Spinal cord (tissue), 10 donors: ENCODE measurements around the gene MCIDAS. TPM values are rescaled to one million over a fixed set of nuclear protein-coding genes. Genes with fewer than 3 reads are reported as not detected.

ENCODE experiments used
- DNase-seq, 6 donors: peaks; one replicate each; pipeline versions ENCODE4 v3.0.0 to v3.0.0-alpha.2; 2013 to 2015; ENCODE audit warnings: low spot score in 6 of 6, low read depth in 4 of 6
- H3K27ac ChIP-seq: one replicate; pipeline ENCODE4 v1.5.1; 2013; ENCODE audit warnings: low read depth, low read length, control low read depth
- H3K27me3 ChIP-seq: one replicate; pipeline ENCODE4 v1.6.1; 2013; ENCODE audit warnings: low read length; ENCODE audit not compliant: control insufficient read depth, insufficient read depth
- H3K36me3 ChIP-seq: one replicate; pipeline ENCODE4 v1.6.1; 2013; ENCODE audit warnings: low read length; ENCODE audit not compliant: control insufficient read depth, insufficient read depth
- H3K4me1 ChIP-seq: one replicate; pipeline ENCODE4 v1.6.1; 2013; ENCODE audit warnings: low read length; ENCODE audit not compliant: control insufficient read depth, insufficient read depth
- H3K4me3 ChIP-seq: one replicate; pipeline ENCODE4 v1.5.1; 2013; ENCODE audit warnings: low read depth, low read length, control low read depth
- H3K9me3 ChIP-seq: one replicate; pipeline ENCODE4 v1.6.1; 2013; ENCODE audit warnings: low read length; ENCODE audit not compliant: control insufficient read depth, insufficient read depth
- WGBS: methylation state at CpG from one replicate; pipeline ENCODE4 v1.1.5; 2013; ENCODE audit warnings: missing lambda C conversion rate; ENCODE audit not compliant: insufficient coverage; 5-methylcytosine and 5-hydroxymethylcytosine counted together
- polyA plus RNA-seq, 2 donors: library from polyadenylated mRNA; unstranded; fragments of 120-200 nt; gene quantifications; one replicate each; pipeline ENCODE4 v1.2.1, GENCODE V29; 2013; ENCODE audit not compliant: insufficient read length in 2 of 2
- small RNA-seq: library from RNA; depleted of rRNA; stranded (forward); fragments of <200 nt; gene quantifications from one replicate; pipeline ENCODE3, GENCODE V24; 2014; ENCODE audit warnings: low replicate concordance
- total RNA-seq, 2 donors: library from RNA; depleted of rRNA in 1 of 2; stranded (reverse); fragments of 120-200 nt in 1 of 2; fragments of >200 nt in 1 of 2; gene quantifications; one replicate each; pipeline versions ENCODE4 v1.2.3 to v1.2.4, GENCODE V29; 2013 to 2014
- donor health status: healthy.

MCIDAS gene
- total and polyA plus RNA-seq, 4 donors, result 0.28 TPM; not detected in 3

DNA sequence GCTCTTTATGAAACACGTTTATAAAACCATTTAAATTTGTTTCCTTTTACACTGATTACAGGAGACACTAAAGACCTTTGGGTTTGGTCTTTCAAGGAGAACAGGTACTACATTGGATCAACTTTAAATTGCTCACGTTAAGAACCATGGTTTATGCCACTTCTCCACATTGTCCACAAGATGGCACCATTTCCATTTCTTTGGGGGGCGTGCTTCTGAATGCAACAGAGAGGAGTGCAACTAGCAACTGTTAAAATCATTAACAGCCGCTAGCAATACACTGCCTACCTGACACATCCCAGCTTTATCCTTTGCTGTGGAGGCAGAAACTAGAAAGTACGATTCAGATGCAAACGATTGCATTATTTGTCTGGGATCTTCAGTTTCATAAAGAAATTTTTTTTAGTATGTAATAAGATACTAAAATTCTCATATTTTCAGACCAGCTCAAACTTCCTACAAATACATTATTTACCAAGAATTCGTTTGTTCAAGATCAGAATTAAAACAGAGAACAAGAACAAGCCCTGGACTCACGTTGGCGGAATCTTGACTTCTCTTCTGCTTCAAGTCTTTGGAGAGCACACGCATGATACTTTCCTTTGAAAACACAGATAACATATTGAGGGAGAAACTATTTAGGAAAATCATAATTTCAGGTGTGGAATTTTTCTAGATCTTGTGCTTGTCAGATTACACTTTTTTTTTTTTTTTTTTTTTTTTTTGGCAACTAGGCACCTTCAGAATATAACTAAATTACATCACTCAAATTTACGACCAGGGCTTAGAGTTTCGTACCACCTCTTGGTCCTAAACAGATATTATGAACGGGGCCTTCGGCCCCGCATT lies 54.8 kb downstream of the MCIDAS start:
- no peaks in the 10 kb centered on the region for H3K36me3 ChIP-seq
- H3K9me3 ChIP-seq, result no peaks in the 10 kb centered on the region
- 4% methylated on average over 4 of the region's 15 CpGs for WGBS
- peak in 5 of 6 donors; percentile 61 to 96 (median 75) for DNase-seq
- peak overlapping the region; percentile 39 for H3K4me3 ChIP-seq
- no peak overlapping the region for H3K27ac ChIP-seq
- H3K4me1 ChIP-seq, result peaks cover 20% of the 10 kb centered on the region
- H3K27me3 ChIP-seq, result peaks cover 52% of the 10 kb centered on the region

DNA sequence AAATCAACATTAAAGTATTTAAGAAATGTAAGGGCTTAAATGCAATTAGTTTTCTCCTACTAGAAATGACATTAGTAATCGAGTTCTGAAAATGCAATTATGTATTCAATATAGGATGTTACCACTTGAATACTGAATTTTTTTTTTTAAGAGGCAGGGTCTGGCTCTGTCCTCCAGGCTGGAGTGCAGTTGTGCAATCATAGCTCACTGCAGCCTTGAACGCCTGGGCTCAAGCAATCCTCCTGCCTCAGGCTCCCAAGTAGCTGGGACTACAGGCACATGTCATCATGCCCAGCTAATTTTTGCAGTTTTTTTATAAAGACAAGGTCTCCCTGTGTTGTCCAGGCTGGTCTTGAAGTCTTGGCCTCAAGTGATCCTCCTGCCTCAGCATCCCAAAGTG lies 55.6 kb downstream of the MCIDAS start:
- H3K4me1 ChIP-seq, result peaks cover 17% of the 10 kb centered on the region
- H3K27ac ChIP-seq, result no peak overlapping the region
- no peaks in the 10 kb centered on the region for H3K9me3 ChIP-seq
- H3K27me3 ChIP-seq, result peaks cover 44% of the 10 kb centered on the region
- no peaks in the 10 kb centered on the region for H3K36me3 ChIP-seq
- 22% methylated on average over 1 of the region's 2 CpGs for WGBS
- no peak for DNase-seq
- H3K4me3 ChIP-seq, result no peak overlapping the region

Small RNA genes lying within 50 kb of the gene (small RNA-seq; reads per million reads assigned to genes)
- gene MIR449A (3.9 reads per million, percentile 94 among the genes with 10 or more reads in this experiment), gene MIR449B (0.10 reads per million), gene MIR449C (2.7 reads per million, percentile 92 among the genes with 10 or more reads in this experiment)

Other genes with a start within 250 kb of the MCIDAS start
- 1 to 10 TPM; 1.6 to 3.9 TPM for gene ESM1, start 241.7 kb downstream of the MCIDAS start, total RNA-seq
- gene ESM1, start 241.7 kb downstream of the MCIDAS start, polyA plus RNA-seq, result 1 to 10 TPM; 1.1 to 1.3 TPM
- under 1 TPM in 1 of 2 donors, not detected in 1; 0.40 TPM for gene GZMK, start 203.1 kb downstream of the MCIDAS start, total RNA-seq
- gene GZMK, start 203.1 kb downstream of the MCIDAS start, polyA plus RNA-seq, result not detected
- under 1 TPM; 0.20 to 0.39 TPM for gene GZMA, start 124.7 kb downstream of the MCIDAS start, total RNA-seq
- under 1 TPM in 1 of 2 donors, not detected in 1; 0.24 TPM for gene GZMA, start 124.7 kb downstream of the MCIDAS start, polyA plus RNA-seq
- 10 to 100 TPM; 39.4 to 69.8 TPM for gene GPX8, start 67.1 kb downstream of the MCIDAS start, total RNA-seq
- gene GPX8, start 67.1 kb downstream of the MCIDAS start, polyA plus RNA-seq, result 10 to 100 TPM; 14.4 to 22.2 TPM
- 1 to 10 TPM in 1 of 2 donors, under 1 TPM in 1; 0.30 to 1.9 TPM for gene CDC20B, start 54.1 kb downstream of the MCIDAS start, total RNA-seq
- under 1 TPM; 0.17 to 0.41 TPM for gene CDC20B, start 54.1 kb downstream of the MCIDAS start, polyA plus RNA-seq
- gene CCNO, start 6.3 kb upstream of the MCIDAS start, total RNA-seq, result 1 to 10 TPM in 1 of 2 donors, under 1 TPM in 1; 0.20 to 2.3 TPM
- gene CCNO, start 6.3 kb upstream of the MCIDAS start, polyA plus RNA-seq, result under 1 TPM; 0.35 to 0.50 TPM
- gene DHX29, start 80.4 kb upstream of the MCIDAS start, total RNA-seq, result 10 to 100 TPM; 28.5 to 43.3 TPM
- 10 to 100 TPM; 22.3 to 28.1 TPM for gene DHX29, start 80.4 kb upstream of the MCIDAS start, polyA plus RNA-seq
- gene MTREX, start 80.7 kb upstream of the MCIDAS start, total RNA-seq, result 10 to 100 TPM; 76.9 to 92.6 TPM
- gene MTREX, start 80.7 kb upstream of the MCIDAS start, polyA plus RNA-seq, result 10 to 100 TPM; 58.9 to 65.6 TPM